ENCODE data around the gene RAD51D.
"Not testable (repeated sequence)": the region's sequence is repeated elsewhere in the genome, so short reads cannot be mapped to it uniquely, and the experiment has no call there.

RAD51D gene

GRCh38 chr17:35141681-35142466, 22.2 kb upstream of the RAD51D start, which contains the start of gene NLE1:
TSS of gene NLE1 (minus strand) at chr17:35142303. CDS start at chr17:35142275, 28 bp downstream.
- DNase-seq, result peak; percentile 36

- DNase-seq, result no peak
Measured at GRCh38 chr17:35138218-35138617, 18.6 kb upstream of the RAD51D start.

GRCh38 chr17:35135322-35135721, 15.7 kb upstream of the RAD51D start:
- DNase-seq, result no peak

- no peak for DNase-seq
Measured at GRCh38 chr17:35132816-35133550, 13.3 kb upstream of the RAD51D start.

GRCh38 chr17:35132099-35132498, 12.4 kb upstream of the RAD51D start:
- no peak for DNase-seq

- DNase-seq, result no peak
Measured at GRCh38 chr17:35130392-35130791, 10.7 kb upstream of the RAD51D start.

- DNase-seq, result no peak
Measured at GRCh38 chr17:35129973-35130351, 10.3 kb upstream of the RAD51D start.

- no peak for DNase-seq
Measured at GRCh38 chr17:35129154-35129972, 9.7 kb upstream of the RAD51D start.

GRCh38 chr17:35127751-35128514, 8.3 kb upstream of the RAD51D start:
- DNase-seq, result no peak

- DNase-seq, result no peak
Measured at GRCh38 chr17:35121315-35121714, 1.7 kb upstream of the RAD51D start, which contains the start of gene FNDC8. TSS of gene FNDC8 (plus strand) at chr17:35121615. CDS start at chr17:35121694, 79 bp downstream.

GRCh38 chr17:35117984-35118383, 1.7 kb downstream of the RAD51D start:
- no peak for DNase-seq

- DNase-seq, result no peak
Measured at GRCh38 chr17:35116845-35117244, 2.8 kb downstream of the RAD51D start.

GRCh38 chr17:35110791-35111190, 8.9 kb downstream of the RAD51D start:
- not testable (repeated sequence) for DNase-seq

- no peak for DNase-seq
Measured at GRCh38 chr17:35104844-35105450, 14.7 kb downstream of the RAD51D start.

- DNase-seq, result no peak
Measured at GRCh38 chr17:35103271-35103670, 16.4 kb downstream of the RAD51D start.

- no peak for DNase-seq
Measured at GRCh38 chr17:35101725-35102124, 17.9 kb downstream of the RAD51D start.

- DNase-seq, result no peak
Measured at GRCh38 chr17:35101036-35101435, 18.6 kb downstream of the RAD51D start.

- DNase-seq, result no peak
Measured at GRCh38 chr17:35099908-35100307, 19.8 kb downstream of the RAD51D start.

GRCh38 chr17:35097776-35098175, 21.9 kb downstream of the RAD51D start:
- no peak for DNase-seq

- DNase-seq, result no peak
Measured at GRCh38 chr17:35095741-35096140, 23.9 kb downstream of the RAD51D start.

- DNase-seq, result no peak
Measured at GRCh38 chr17:35094902-35095301, 24.8 kb downstream of the RAD51D start.

- DNase-seq, result not testable (repeated sequence)
Measured at GRCh38 chr17:35090707-35091106, 29.0 kb downstream of the RAD51D start.
